HepG2 (cell line): ENCODE data around the gene RPL36AL.
A peak's percentile ranks its signal among the peaks of the same experiment; 100 is the strongest.

Experiments
- ARID2 ChIP-seq: sonication (generic); formaldehyde crosslinking; IDR thresholded peaks from 2 replicates; pipeline ENCODE4 v1.8.1; 2022; ENCODE audit warnings: mild to moderate bottlenecking, missing genetic modification reagents, borderline replicate concordance
- CTCF ChIP-seq: sonication (generic); formaldehyde crosslinking; IDR thresholded peaks from 2 replicates; pipeline ENCODE4 v1.5.0; 2020; ENCODE audit warnings: mild to moderate bottlenecking, missing genetic modification reagents, moderate library complexity
- FOXP1 ChIP-seq, 2 experiments: fragments of 450-650 bp in 1 of 2; IDR thresholded peaks; 2 replicates each; pipeline ENCODE4 v1.6.1; 2017 to 2018; ENCODE audit warnings: antibody characterized with exemption in 1 of 2
- MAX ChIP-seq: IDR thresholded peaks from 2 replicates; pipeline ENCODE4 v1.6.1; 2012; ENCODE audit warnings: inconsistent platforms
- NFYB ChIP-seq: sonication (generic); formaldehyde crosslinking; IDR thresholded peaks from 2 replicates; pipeline ENCODE4 v1.4.0; 2020; ENCODE audit warnings: missing genetic modification reagents

DNA sequence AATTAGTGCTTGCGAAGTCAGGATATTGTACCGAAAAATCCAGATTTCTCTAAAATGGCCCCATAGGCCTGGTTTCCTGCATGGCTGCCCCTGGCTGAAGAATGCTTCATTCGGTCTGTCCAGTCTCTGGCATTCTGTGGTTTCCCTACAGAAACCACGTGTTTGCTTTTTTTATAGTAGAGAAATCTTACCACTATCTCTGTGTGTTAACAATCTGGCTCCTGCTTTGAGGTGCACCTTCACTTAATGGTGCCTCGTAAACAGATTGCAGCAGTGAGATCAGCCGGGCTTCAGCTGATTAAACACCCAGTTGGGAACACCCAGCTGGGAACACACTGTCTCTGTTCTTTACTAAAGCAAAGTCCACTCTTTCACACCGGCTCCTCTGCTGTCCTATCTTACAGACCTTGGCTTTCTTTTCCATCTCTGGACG is 21.3 kb upstream of the RPL36AL start:
- TF ChIP-seq ARID2: no peak; the same call in 1 of the 2 replicates
- peak; percentile 93 for TF ChIP-seq FOXP1 (IDR thresholded peaks at IDR 0.05)
- TF ChIP-seq FOXP1 (CRISPR knock-in tag; IDR thresholded peaks at IDR 0.05): peak; percentile 95
- no peak for TF ChIP-seq CTCF (CRISPR knock-in tag)
- TF ChIP-seq NFYB: no peak
- TF ChIP-seq MAX: peak; percentile 80
